Neural cell (in vitro differentiated cells): ENCODE measurements around the gene GLUL.

ENCODE experiments used
- CTCF ChIP-seq: fragments of 450-650 bp; IDR thresholded peaks from 2 replicates; pipeline ENCODE4 v1.5.1; 2014; ENCODE audit warnings: antibody characterized with exemption, mild to moderate bottlenecking, moderate library complexity; ENCODE audit not compliant: poor library complexity, severe bottlenecking
- EZH2 ChIP-seq: fragments of 200-600, 300-800 bp; shearing (Covaris generic), sonication (generic); IDR thresholded peaks from 2 replicates; pipeline ENCODE4 v1.6.1; 2014; ENCODE audit warnings: antibody characterized with exemption, low read length, borderline replicate concordance, mild to moderate bottlenecking; ENCODE audit not compliant: insufficient read depth, poor library complexity, severe bottlenecking

GRCh38 chr1:182428043-182428442 is 36.5 kb upstream of the GLUL start:
- TF ChIP-seq CTCF (no peak), EZH2 (no peak)
